GM12872 (cell line): ENCODE measurements around the gene RAB11FIP2.

Experiments used
- TF ChIP-seq, protein P1 (sequence below): IDR thresholded peaks from 3 replicates; pipeline ENCODE4 v1.5.1; 2011; ENCODE audit warnings: low read depth, mild to moderate bottlenecking, low read length, moderate library complexity; ENCODE audit not compliant: insufficient read depth

Gene RAB11FIP2, protein sequence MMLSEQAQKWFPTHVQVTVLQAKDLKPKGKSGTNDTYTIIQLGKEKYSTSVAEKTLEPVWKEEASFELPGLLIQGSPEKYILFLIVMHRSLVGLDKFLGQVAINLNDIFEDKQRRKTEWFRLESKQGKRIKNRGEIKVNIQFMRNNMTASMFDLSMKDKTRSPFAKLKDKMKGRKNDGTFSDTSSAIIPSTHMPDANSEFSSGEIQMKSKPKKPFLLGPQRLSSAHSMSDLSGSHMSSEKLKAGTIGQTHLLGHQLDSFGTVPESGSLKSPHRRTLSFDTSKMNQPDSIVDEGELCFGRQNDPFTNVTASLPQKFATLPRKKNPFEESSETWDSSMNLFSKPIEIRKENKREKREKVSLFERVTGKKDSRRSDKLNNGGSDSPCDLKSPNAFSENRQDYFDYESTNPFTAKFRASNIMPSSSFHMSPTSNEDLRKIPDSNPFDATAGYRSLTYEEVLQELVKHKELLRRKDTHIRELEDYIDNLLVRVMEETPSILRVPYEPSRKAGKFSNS

GRCh38 chr10:118046395-118047156 is at the start of gene RAB11FIP2:
RAB11FIP2 (minus strand) TSS chr10:118046941; CDS start chr10:118046163, 778 bp downstream.
- TF ChIP-seq, protein P1, sequence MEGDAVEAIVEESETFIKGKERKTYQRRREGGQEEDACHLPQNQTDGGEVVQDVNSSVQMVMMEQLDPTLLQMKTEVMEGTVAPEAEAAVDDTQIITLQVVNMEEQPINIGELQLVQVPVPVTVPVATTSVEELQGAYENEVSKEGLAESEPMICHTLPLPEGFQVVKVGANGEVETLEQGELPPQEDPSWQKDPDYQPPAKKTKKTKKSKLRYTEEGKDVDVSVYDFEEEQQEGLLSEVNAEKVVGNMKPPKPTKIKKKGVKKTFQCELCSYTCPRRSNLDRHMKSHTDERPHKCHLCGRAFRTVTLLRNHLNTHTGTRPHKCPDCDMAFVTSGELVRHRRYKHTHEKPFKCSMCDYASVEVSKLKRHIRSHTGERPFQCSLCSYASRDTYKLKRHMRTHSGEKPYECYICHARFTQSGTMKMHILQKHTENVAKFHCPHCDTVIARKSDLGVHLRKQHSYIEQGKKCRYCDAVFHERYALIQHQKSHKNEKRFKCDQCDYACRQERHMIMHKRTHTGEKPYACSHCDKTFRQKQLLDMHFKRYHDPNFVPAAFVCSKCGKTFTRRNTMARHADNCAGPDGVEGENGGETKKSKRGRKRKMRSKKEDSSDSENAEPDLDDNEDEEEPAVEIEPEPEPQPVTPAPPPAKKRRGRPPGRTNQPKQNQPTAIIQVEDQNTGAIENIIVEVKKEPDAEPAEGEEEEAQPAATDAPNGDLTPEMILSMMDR, result 0 out of 3 replicates have a peak, but pooled peaks have one; percentile 6

DNA sequence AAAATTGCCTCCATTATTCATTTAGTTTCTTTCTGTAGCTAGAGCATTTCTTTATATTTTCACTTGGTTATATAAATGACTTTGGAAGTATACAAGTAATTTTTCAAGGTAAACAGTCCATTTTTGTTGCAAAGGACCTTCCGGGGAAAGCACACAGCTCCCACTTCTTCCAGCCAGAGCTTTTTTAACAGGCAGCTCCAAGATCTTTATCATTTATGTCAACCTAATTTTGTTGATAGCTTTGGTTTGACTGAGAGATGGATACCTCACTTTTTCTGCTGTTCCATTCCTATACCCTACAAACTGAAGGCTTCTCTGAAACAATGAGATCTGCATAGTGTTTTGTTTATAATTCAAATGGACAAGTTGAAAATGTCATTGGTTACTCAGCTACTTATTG is 49.3 kb upstream of the RAB11FIP2 start:
- TF ChIP-seq, protein P1, result no peak

DNA sequence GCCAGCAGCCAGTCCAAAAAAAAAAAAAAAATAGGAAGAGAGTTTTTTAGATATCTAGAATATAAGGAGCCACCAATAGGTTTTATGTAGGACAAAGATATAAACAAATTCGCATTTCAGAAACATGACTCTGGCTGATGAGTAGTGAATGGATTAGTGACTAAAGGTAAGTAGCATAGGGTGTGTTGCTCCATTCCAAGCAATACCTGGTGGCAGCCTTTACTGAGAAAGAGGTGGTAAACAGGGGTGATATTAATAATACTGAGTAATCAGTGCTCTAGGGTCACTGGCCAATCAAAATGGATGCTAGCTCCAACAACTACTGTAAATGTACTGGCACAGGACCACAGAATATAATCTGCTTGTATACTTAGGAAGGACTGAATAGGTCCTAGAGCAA is 45.5 kb upstream of the RAB11FIP2 start:
- TF ChIP-seq, protein P1, result no peak

DNA sequence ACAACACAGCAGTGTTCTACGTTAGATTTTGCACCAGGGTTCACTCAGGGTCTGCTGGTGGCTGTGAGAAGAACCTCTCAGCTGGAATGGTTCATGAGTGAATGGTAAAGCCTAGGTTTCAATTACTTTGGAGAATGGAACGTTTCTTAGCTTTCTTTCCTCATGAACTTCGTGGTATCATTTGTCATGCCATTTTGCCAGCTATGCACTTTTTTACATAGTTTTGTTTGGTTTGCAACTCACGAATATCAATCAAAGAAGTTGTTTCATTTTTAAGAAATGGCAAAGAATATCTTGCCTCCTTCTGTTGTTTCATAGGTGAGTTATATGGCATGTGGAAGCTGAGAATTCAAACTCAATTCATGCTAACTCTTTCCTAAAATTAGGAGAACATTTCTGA is 34.1 kb upstream of the RAB11FIP2 start:
- TF ChIP-seq, protein P1, result no peak

DNA sequence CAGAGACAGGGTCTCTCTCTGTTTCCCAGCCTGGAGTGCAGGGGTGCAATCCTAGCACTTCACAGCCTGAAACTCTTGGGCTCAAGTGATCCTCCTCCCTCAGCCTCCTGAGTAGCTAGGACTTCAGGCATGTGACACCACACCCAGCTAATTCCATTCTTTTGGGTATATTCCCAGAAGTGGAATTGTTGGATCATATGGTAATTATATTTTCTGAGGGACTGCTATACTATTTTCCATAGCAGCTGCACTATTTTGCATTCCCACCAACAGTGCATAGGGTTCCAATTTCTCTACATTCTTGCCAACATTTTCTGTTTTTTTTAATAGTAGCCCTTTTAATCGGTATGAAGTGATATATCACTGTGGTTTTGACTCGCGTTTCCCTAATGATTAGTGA is 30.0 kb upstream of the RAB11FIP2 start:
- TF ChIP-seq, protein P1, result no peak

DNA sequence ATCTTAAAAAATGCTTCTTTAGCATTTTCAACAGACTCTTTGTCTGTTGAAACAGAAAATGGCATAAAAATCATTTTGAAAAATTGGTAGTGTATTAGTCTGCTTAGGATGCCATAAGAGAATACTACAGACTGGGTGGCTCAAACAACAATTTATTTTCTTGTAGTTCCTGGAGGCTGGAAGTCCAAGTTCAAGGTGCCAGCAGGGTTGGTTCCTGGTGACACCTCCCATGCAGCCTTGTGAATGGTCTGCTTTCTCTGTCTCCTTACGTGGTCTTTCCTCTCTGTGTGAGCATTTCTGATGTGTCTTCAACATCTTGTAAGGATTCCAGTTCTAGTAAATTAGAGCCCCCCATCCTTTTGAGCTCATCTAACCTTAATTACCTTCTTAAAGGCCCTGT is 26.1 kb upstream of the RAB11FIP2 start:
- TF ChIP-seq, protein P1, result no peak

DNA sequence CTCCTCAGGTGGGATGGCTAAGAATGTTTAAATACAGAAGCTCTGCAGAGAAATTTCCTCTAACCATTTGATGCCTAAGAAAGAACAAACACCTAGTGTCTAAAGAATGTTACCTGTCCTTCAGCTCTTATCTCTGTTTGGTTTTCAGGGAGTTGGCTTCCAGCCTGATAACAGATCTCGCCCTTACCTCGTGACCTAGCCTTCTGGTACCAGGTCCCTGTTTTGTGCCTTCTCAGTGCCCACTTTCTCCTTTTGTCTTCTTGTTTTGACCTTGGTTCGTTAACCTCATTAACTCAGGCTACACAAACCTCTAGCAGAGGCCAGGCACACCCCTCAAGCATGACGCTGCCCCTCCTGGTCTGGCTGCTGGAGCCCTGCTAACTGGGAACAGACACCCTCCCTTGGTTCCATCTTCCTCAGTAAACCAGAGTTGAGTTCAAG is 16.1 kb upstream of the RAB11FIP2 start:
- TF ChIP-seq, protein P1, result no peak
